ENCODE measurements around the gene TMED7. TPM values are rescaled to one million over a fixed set of nuclear protein-coding genes. Genes with fewer than 3 reads are reported as not detected.

The TMED7 gene
- total RNA-seq, 1 donor, result 151 TPM

GRCh38 chr5:115577741-115578140 is 48.1 kb downstream of the TMED7 start:
- no peak for DNase-seq (ENCODE audit: insufficient read length, low spot score, missing footprints)
- Histone ChIP-seq H3K4me3 (ENCODE audit: insufficient read depth, low read length) (no peak overlapping the region), H2AFZ (ENCODE audit: low read length) (no peak overlapping the region), H3K4me2 (ENCODE audit: insufficient read depth, low read length) (no peak overlapping the region), H3K27me3 (ENCODE audit: insufficient read depth, low read length) (no peaks in the 10 kb centered on the region), H3K9me3 (ENCODE audit: low read depth, low read length) (no peaks in the 10 kb centered on the region), H3K27ac (ENCODE audit: low read depth, low read length) (no peak overlapping the region), H3K79me2 (ENCODE audit: insufficient read depth, low read length) (peaks cover 39% of the 10 kb centered on the region), H3K36me3 (ENCODE audit: insufficient read depth, low read length) (peaks cover 8% of the 10 kb centered on the region), H4K20me1 (ENCODE audit: insufficient read depth, low read length) (no peaks in the 10 kb centered on the region), H3K4me1 (ENCODE audit: insufficient read depth, low read length) (peaks cover 37% of the 10 kb centered on the region)
- no peak for TF ChIP-seq CTCF (IDR thresholded peaks at IDR 0.05; ENCODE audit: extremely low read depth, low read depth, low read length)

GRCh38 chr5:115577329-115577728 is 48.5 kb downstream of the TMED7 start:
- Histone ChIP-seq H3K79me2 (ENCODE audit: insufficient read depth, low read length) (peaks cover 35% of the 10 kb centered on the region), H3K9me3 (ENCODE audit: low read depth, low read length) (no peaks in the 10 kb centered on the region), H3K27me3 (ENCODE audit: insufficient read depth, low read length) (no peaks in the 10 kb centered on the region), H4K20me1 (ENCODE audit: insufficient read depth, low read length) (no peaks in the 10 kb centered on the region), H3K36me3 (ENCODE audit: insufficient read depth, low read length) (peaks cover 8% of the 10 kb centered on the region), H2AFZ (ENCODE audit: low read length) (no peak overlapping the region), H3K4me2 (ENCODE audit: insufficient read depth, low read length) (no peak overlapping the region), H3K4me1 (ENCODE audit: insufficient read depth, low read length) (peaks cover 37% of the 10 kb centered on the region), H3K27ac (ENCODE audit: low read depth, low read length) (no peak overlapping the region), H3K4me3 (ENCODE audit: insufficient read depth, low read length) (no peak overlapping the region)
- TF ChIP-seq CTCF (IDR thresholded peaks at IDR 0.05; ENCODE audit: extremely low read depth, low read depth, low read length), result no peak
- DNase-seq (ENCODE audit: insufficient read length, low spot score, missing footprints), result no peak

GRCh38 chr5:115575167-115576070 is 50.4 kb downstream of the TMED7 start:
- no peaks in the 10 kb centered on the region for H3K9me3 ChIP-seq (ENCODE audit: low read depth, low read length)
- no peak for TF ChIP-seq CTCF (IDR thresholded peaks at IDR 0.05; ENCODE audit: extremely low read depth, low read depth, low read length)
- H3K79me2 ChIP-seq (ENCODE audit: insufficient read depth, low read length), result peaks cover 17% of the 10 kb centered on the region
- H3K36me3 ChIP-seq (ENCODE audit: insufficient read depth, low read length), result peaks cover 4% of the 10 kb centered on the region
- H4K20me1 ChIP-seq (ENCODE audit: insufficient read depth, low read length), result no peaks in the 10 kb centered on the region
- H3K4me2 ChIP-seq (ENCODE audit: insufficient read depth, low read length), result peak overlapping the region; percentile 27
- peaks cover 34% of the 10 kb centered on the region for H3K4me1 ChIP-seq (ENCODE audit: insufficient read depth, low read length)
- no peak overlapping the region for H2AFZ ChIP-seq (ENCODE audit: low read length)
- peak overlapping the region; percentile 36 for H3K27ac ChIP-seq (ENCODE audit: low read depth, low read length)
- H3K27me3 ChIP-seq (ENCODE audit: insufficient read depth, low read length), result no peaks in the 10 kb centered on the region
- no peak overlapping the region for H3K4me3 ChIP-seq (ENCODE audit: insufficient read depth, low read length)
- DNase-seq (ENCODE audit: insufficient read length, low spot score, missing footprints), result peak; percentile 72

- Histone ChIP-seq H3K79me2 (ENCODE audit: insufficient read depth, low read length) (no peaks in the 10 kb centered on the region), H3K4me2 (ENCODE audit: insufficient read depth, low read length) (no peak overlapping the region), H3K27ac (ENCODE audit: low read depth, low read length) (no peak overlapping the region), H3K36me3 (ENCODE audit: insufficient read depth, low read length) (peaks cover 4% of the 10 kb centered on the region), H4K20me1 (ENCODE audit: insufficient read depth, low read length) (no peaks in the 10 kb centered on the region), H3K27me3 (ENCODE audit: insufficient read depth, low read length) (no peaks in the 10 kb centered on the region), H2AFZ (ENCODE audit: low read length) (no peak overlapping the region), H3K4me3 (ENCODE audit: insufficient read depth, low read length) (no peak overlapping the region), H3K4me1 (ENCODE audit: insufficient read depth, low read length) (peaks cover 24% of the 10 kb centered on the region), H3K9me3 (ENCODE audit: low read depth, low read length) (no peaks in the 10 kb centered on the region)
- no peak for DNase-seq (ENCODE audit: insufficient read length, low spot score, missing footprints)
- TF ChIP-seq CTCF (IDR thresholded peaks at IDR 0.05; ENCODE audit: extremely low read depth, low read depth, low read length), result no peak
These were observed 52.7 kb downstream of the TMED7 start for GRCh38 chr5:115573133-115573532.

Measured in osteoblast (primary cell).